Colonic mucosa (tissue), 4 donors: ENCODE results near the gene SUCLG2. TPM values are rescaled to one million over a fixed set of nuclear protein-coding genes. Genes with fewer than 3 reads are reported as not detected.
A peak's percentile ranks its signal among the peaks of the same experiment; 100 is the strongest.

Source experiments
- DNase-seq: peaks from one replicate; pipeline ENCODE4 v3.0.0-alpha.2; 2020
- H3K27ac ChIP-seq: fragments of 200-600 bp; one replicate; pipeline ENCODE4 v1.8.0; 2021
- H3K27me3 ChIP-seq: fragments of 200-600 bp; one replicate; pipeline ENCODE4 v1.8.0; 2021
- H3K36me3 ChIP-seq: fragments of 200-600 bp; one replicate; pipeline ENCODE4 v1.8.0; 2021
- H3K4me1 ChIP-seq: fragments of 200-600 bp; one replicate; pipeline ENCODE4 v1.8.0; 2021; ENCODE audit warnings: mild to moderate bottlenecking
- H3K4me3 ChIP-seq: fragments of 200-600 bp; one replicate; pipeline ENCODE4 v1.8.0; 2021
- H3K9ac ChIP-seq, 2 donors: one replicate each; pipeline ENCODE4 v1.7.0; 2013; ENCODE audit warnings: control low read depth in 2 of 2, low read depth in 2 of 2, low read length in 2 of 2
- H3K9me3 ChIP-seq: fragments of 200-600 bp; one replicate; pipeline ENCODE4 v1.8.0; 2021
- intact Hi-C: fragments of 100-400 bp; cut with DNase I; formaldehyde crosslinking; loops from one replicate; pipeline ENCODE4 v1.14.1; 2022
- total RNA-seq, 2 donors: library from RNA; stranded (reverse); fragmentation: NEBNext Ultra II Directional in 1 of 2; extraction: Animal tissue kit (Norgen Biotek cat#: 25700) in 1 of 2; gene quantifications; one replicate each; pipeline ENCODE4 v1.2.1, GENCODE V29; 2021
- TF ChIP-seq, protein P1 (sequence below): fragments of 200-600 bp; IDR thresholded peaks from one replicate; pipeline ENCODE4 v1.8.0; 2022; ENCODE audit warnings: antibody characterized with exemption, mild to moderate bottlenecking
- donor health status: healthy.
- donor health status: DM: no; HTN: no; CAD: no.
- donor health status: DM: no; HTN: no; CAD: no.

Gene SUCLG2
- total RNA-seq, 2 donors from 2014 or later = 114 to 219 TPM

DNA sequence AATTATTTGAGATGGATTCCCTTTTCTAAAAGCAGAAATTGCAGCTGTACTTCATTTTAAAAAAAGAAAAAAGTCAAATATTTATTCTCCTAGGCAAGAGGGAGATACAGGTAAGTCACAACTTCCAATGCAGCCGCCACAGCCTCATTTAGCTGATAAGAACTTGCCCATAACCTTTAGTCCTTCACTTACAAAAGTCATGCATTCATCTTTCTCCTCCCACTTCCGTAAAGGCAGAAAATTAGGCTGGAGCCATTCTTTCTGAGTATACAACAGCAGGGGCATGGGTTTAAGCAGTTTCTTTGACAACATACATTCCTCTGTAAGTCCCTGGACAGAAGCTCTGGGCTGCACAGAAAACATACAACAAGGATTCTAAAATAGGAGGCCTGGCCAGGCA, 4.3 kb downstream of the SUCLG2 start:
- peak; percentile 53 for DNase-seq

DNA sequence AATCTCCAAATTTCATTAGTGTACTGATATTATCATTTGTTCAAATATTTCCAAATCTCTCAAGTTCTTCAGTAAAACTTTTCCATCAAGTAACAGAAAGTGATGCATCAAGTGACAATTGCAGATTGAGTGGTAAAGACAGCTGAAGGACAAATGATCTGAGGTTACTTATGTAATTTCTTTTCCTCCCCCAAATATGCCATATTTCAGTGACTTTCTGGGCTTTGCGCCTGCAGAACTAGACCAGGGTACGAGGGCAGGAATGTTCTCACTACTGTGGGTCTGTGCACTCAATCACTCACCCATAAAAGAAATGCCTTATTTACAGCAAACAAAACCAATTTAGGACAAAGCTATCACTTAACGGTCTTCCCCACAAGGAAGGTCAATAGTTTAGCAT, 4.7 kb downstream of the SUCLG2 start:
- intact Hi-C loops = no loop called here
- H3K27ac ChIP-seq = no peak overlapping the region

More for the DNA sequence above, 4.3 kb downstream of the SUCLG2 start:
- Histone ChIP-seq H3K27me3 (no peaks in the 10 kb centered on the region), H3K9ac (peak overlapping the region in 1 of 2 donors; percentile 0), H3K9me3 (no peaks in the 10 kb centered on the region), H3K4me1 (peaks cover 19% of the 10 kb centered on the region), H3K4me3 (no peak overlapping the region), H3K27ac (no peak overlapping the region), H3K36me3 (no peaks in the 10 kb centered on the region)
- intact Hi-C loops = no loop called here
- TF ChIP-seq, protein P1, sequence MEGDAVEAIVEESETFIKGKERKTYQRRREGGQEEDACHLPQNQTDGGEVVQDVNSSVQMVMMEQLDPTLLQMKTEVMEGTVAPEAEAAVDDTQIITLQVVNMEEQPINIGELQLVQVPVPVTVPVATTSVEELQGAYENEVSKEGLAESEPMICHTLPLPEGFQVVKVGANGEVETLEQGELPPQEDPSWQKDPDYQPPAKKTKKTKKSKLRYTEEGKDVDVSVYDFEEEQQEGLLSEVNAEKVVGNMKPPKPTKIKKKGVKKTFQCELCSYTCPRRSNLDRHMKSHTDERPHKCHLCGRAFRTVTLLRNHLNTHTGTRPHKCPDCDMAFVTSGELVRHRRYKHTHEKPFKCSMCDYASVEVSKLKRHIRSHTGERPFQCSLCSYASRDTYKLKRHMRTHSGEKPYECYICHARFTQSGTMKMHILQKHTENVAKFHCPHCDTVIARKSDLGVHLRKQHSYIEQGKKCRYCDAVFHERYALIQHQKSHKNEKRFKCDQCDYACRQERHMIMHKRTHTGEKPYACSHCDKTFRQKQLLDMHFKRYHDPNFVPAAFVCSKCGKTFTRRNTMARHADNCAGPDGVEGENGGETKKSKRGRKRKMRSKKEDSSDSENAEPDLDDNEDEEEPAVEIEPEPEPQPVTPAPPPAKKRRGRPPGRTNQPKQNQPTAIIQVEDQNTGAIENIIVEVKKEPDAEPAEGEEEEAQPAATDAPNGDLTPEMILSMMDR = no peak

DNA sequence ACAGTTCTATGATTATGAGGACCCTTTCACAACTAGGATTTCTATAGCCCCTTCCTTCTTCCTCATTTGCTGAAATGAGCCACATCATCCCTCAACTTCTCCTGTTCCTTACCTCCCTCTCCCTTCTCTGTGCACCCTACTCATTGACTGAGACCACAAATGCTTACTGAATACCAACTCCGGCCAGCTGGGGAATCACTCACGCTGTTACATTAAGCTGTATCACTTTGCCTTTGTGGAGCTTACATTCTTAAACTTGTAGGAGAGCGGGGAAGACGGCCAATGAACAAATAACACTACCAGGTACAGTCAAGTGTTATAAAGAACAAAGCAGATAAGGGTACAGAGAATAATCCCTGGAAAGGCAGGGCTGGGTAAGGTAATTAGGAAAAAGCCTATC, 5.7 kb downstream of the SUCLG2 start:
- H3K27ac ChIP-seq = peak overlapping the region; percentile 40
- H3K4me3 ChIP-seq = no peak overlapping the region
- H3K27me3 ChIP-seq = no peaks in the 10 kb centered on the region
- peak; percentile 27 for DNase-seq
- H3K36me3 ChIP-seq = no peaks in the 10 kb centered on the region
- peaks cover 19% of the 10 kb centered on the region for H3K4me1 ChIP-seq
- peak overlapping the region in 1 of 2 donors; percentile 22 for H3K9ac ChIP-seq
- TF ChIP-seq, protein P1 = no peak
- H3K9me3 ChIP-seq = no peaks in the 10 kb centered on the region
- intact Hi-C loops = no loop called here

More for the DNA sequence above, 4.7 kb downstream of the SUCLG2 start:
- peak overlapping the region in 1 of 2 donors; percentile 22 for H3K9ac ChIP-seq
- no peaks in the 10 kb centered on the region for H3K36me3 ChIP-seq
- no peak overlapping the region for H3K4me3 ChIP-seq
- TF ChIP-seq, protein P1 = no peak
- DNase-seq = no peak
- no peaks in the 10 kb centered on the region for H3K9me3 ChIP-seq
- H3K27me3 ChIP-seq = no peaks in the 10 kb centered on the region
- peaks cover 19% of the 10 kb centered on the region for H3K4me1 ChIP-seq

DNA sequence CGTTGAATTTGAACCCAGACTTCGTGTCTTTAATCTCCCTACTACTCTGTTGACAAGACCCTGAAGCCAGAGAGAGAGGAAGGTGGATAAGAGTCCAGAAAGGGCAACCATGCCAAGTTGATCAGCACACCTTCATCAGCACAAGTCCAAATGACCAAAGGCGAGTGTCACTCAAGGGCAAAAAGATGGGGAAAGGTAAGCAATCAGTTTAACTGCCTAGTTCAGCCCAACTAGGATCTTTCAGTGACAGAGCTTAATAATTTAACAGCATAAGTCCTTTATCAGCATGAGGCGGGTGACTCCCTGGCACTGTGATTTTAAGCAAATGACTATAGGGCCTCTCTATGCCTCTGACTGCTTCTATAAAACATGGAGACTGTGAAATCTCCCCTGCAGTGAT, 6.2 kb downstream of the SUCLG2 start:
- Histone ChIP-seq H3K9ac (peak overlapping the region in 1 of 2 donors; percentile 22), H3K36me3 (no peaks in the 10 kb centered on the region), H3K9me3 (no peaks in the 10 kb centered on the region), H3K4me3 (no peak overlapping the region), H3K27me3 (no peaks in the 10 kb centered on the region), H3K27ac (peak overlapping the region; percentile 40), H3K4me1 (peaks cover 19% of the 10 kb centered on the region)
- TF ChIP-seq, protein P1 = no peak
- intact Hi-C loops = no loop called here
- DNase-seq = peak; percentile 31

DNA sequence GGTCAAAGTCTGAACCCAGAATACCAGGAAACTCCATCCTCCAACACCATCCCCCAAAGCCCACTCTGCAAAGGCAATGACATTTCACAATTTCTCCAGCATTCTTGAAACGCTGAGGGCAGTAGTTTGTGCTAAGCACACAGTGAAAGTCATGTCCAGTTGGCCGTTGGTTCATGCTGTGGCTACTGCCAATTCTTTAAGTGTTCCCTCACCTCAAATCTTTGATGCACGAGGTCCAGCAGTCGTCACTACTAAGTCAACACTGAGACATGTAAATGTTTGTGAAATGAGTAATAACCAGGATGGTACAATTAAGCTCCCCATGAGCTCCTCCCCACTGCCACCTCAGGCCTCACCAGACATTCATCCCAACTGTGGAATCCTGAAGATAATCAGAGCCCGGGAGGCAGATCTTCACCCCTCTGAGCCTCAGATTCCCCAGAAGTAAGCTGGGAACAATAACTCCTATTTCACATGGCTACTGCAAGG, 7.0 kb downstream of the SUCLG2 start:
- TF ChIP-seq, protein P1 = no peak
- H3K4me3 ChIP-seq = no peak overlapping the region
- H3K27me3 ChIP-seq = no peaks in the 10 kb centered on the region
- peak; percentile 61 for DNase-seq
- peaks cover 19% of the 10 kb centered on the region for H3K4me1 ChIP-seq
- no peak overlapping the region for H3K9ac ChIP-seq
- H3K36me3 ChIP-seq = no peaks in the 10 kb centered on the region
- H3K27ac ChIP-seq = peak overlapping the region; percentile 40
- intact Hi-C loops = no loop called here
- H3K9me3 ChIP-seq = no peaks in the 10 kb centered on the region
